ENCODE data around the gene ABAT. TPM values are rescaled to one million over a fixed set of nuclear protein-coding genes. Genes with fewer than 3 reads are reported as not detected.

The ABAT gene
- total and polyA plus RNA-seq, 2 experiments from 2014 or later, result 4.7 to 8.0 TPM

DNA sequence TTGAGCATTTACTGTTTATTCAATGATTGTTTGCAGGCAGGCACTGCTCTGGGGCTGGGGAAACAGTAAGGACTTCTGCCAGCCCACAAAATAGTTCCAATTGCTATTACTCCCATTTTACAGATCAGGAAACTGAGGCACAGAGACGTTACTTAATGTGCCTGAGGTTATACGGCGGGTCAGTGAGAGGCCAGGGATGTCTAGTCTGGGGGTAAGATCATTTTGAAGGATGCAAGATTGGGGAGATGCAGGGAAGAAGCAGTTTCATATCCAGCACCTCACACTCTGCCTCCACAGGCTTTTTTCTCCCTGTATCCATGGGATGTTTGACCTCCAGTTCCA, 46.5 kb downstream of the ABAT start:
- in situ Hi-C loops (cut with MboI), result no loop called here
- TF ChIP-seq EZH2phosphoT487 (IDR thresholded peaks at IDR 0.05; ENCODE audit: insufficient read depth, low read depth) (no peak), EZH2 (IDR thresholded peaks at IDR 0.05; ENCODE audit: insufficient read depth, poor library complexity, severe bottlenecking) (no peak)
- H3K27me3 ChIP-seq (replicated peaks; ENCODE audit: insufficient read depth), result no peaks in the 10 kb centered on the region
- H3F3A ChIP-seq (ENCODE audit: insufficient read depth), result no peaks in the 10 kb centered on the region
- no peak overlapping the region for H3K27ac ChIP-seq
- DNase-seq, result no peak
- no peak overlapping the region for H3K4me3 ChIP-seq
- no peaks in the 10 kb centered on the region for H3K9me2 ChIP-seq (ENCODE audit: insufficient read depth)
- H3K36me3 ChIP-seq (ENCODE audit: low read depth), result no peaks in the 10 kb centered on the region
- H2AFZ ChIP-seq, result no peak overlapping the region
- H4K20me1 ChIP-seq (ENCODE audit: insufficient read depth), result no peaks in the 10 kb centered on the region
- H3K9me3 ChIP-seq (ENCODE audit: low read depth), result no peaks in the 10 kb centered on the region
- no peak overlapping the region for H3K9ac ChIP-seq
- H3K4me1 ChIP-seq (ENCODE audit: insufficient read depth), result no peaks in the 10 kb centered on the region
- no peak overlapping the region for H3K4me2 ChIP-seq (ENCODE audit: unreplicated experiment)
- WGBS, 2 experiments (ENCODE audit: low coverage in 1 of 2, low lambda C conversion rate in 2 of 2, missing lambda C conversion rate in 2 of 2), result 52 to 53% methylated on average over 3 of the region's 3 CpGs
- no peaks in the 10 kb centered on the region for H3K79me2 ChIP-seq (ENCODE audit: insufficient read depth)

GRCh38 chr16:8721336-8722024, 47.1 kb downstream of the ABAT start:
- Histone ChIP-seq H3K36me3 (ENCODE audit: low read depth) (no peaks in the 10 kb centered on the region), H3K9ac (no peak overlapping the region), H3K4me2 (ENCODE audit: unreplicated experiment) (no peak overlapping the region), H4K20me1 (ENCODE audit: insufficient read depth) (no peaks in the 10 kb centered on the region), H3K27me3 (replicated peaks; ENCODE audit: insufficient read depth) (no peaks in the 10 kb centered on the region), H3K9me3 (ENCODE audit: low read depth) (no peaks in the 10 kb centered on the region), H3K79me2 (ENCODE audit: insufficient read depth) (no peaks in the 10 kb centered on the region), H3K9me2 (ENCODE audit: insufficient read depth) (no peaks in the 10 kb centered on the region), H3K4me3 (no peak overlapping the region), H2AFZ (no peak overlapping the region), H3K4me1 (ENCODE audit: insufficient read depth) (no peaks in the 10 kb centered on the region), H3F3A (ENCODE audit: insufficient read depth) (no peaks in the 10 kb centered on the region), H3K27ac (no peak overlapping the region)
- in situ Hi-C loops (cut with MboI), result no loop called here
- TF ChIP-seq EZH2 (IDR thresholded peaks at IDR 0.05; ENCODE audit: insufficient read depth, poor library complexity, severe bottlenecking), result no peak
- TF ChIP-seq EZH2phosphoT487 (IDR thresholded peaks at IDR 0.05; ENCODE audit: insufficient read depth, low read depth), result no peak
- no peak for DNase-seq
- 57 to 62% methylated on average over 14 of the region's 14 CpGs for WGBS, 2 experiments (ENCODE audit: low coverage in 1 of 2, low lambda C conversion rate in 2 of 2, missing lambda C conversion rate in 2 of 2)

DNA sequence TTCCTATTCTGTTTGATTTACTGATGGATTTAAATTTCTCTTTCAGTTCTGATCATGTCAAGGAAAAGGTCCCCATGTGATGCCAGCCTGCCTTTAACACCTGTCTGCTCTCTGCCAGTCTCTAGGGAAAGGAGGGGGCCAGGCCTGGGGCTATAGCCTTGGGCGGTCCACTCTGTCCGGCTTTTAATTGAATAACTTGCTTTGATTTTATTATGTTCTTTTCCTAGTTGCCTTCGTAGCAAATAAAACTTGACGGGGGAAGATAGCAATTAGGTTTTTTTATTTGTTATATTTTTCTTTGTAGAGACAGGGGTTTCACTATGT, 47.6 kb downstream of the ABAT start:
- Histone ChIP-seq H3K4me2 (ENCODE audit: unreplicated experiment) (no peak overlapping the region), H3K36me3 (ENCODE audit: low read depth) (no peaks in the 10 kb centered on the region), H3K9ac (no peak overlapping the region), H3K9me3 (ENCODE audit: low read depth) (no peaks in the 10 kb centered on the region), H4K20me1 (ENCODE audit: insufficient read depth) (no peaks in the 10 kb centered on the region), H2AFZ (no peak overlapping the region), H3K4me3 (no peak overlapping the region), H3K27ac (no peak overlapping the region), H3K4me1 (ENCODE audit: insufficient read depth) (no peaks in the 10 kb centered on the region), H3K79me2 (ENCODE audit: insufficient read depth) (no peaks in the 10 kb centered on the region), H3F3A (ENCODE audit: insufficient read depth) (no peaks in the 10 kb centered on the region), H3K27me3 (replicated peaks; ENCODE audit: insufficient read depth) (no peaks in the 10 kb centered on the region), H3K9me2 (ENCODE audit: insufficient read depth) (no peaks in the 10 kb centered on the region)
- 67 to 71% methylated on average over 4 of the region's 4 CpGs for WGBS, 2 experiments (ENCODE audit: low coverage in 1 of 2, low lambda C conversion rate in 2 of 2, missing lambda C conversion rate in 2 of 2)
- no peak for DNase-seq
- in situ Hi-C loops (cut with MboI), result no loop called here
- no peak for TF ChIP-seq EZH2phosphoT487 (IDR thresholded peaks at IDR 0.05; ENCODE audit: insufficient read depth, low read depth)
- TF ChIP-seq EZH2 (IDR thresholded peaks at IDR 0.05; ENCODE audit: insufficient read depth, poor library complexity, severe bottlenecking), result no peak

GRCh38 chr16:8725513-8726178, 51.2 kb downstream of the ABAT start:
- Histone ChIP-seq H3K4me3 (no peak overlapping the region), H3K9me3 (ENCODE audit: low read depth) (no peaks in the 10 kb centered on the region), H3K9ac (no peak overlapping the region), H3K36me3 (ENCODE audit: low read depth) (no peaks in the 10 kb centered on the region), H3K9me2 (ENCODE audit: insufficient read depth) (no peaks in the 10 kb centered on the region), H2AFZ (no peak overlapping the region), H3F3A (ENCODE audit: insufficient read depth) (no peaks in the 10 kb centered on the region), H4K20me1 (ENCODE audit: insufficient read depth) (no peaks in the 10 kb centered on the region), H3K4me1 (ENCODE audit: insufficient read depth) (no peaks in the 10 kb centered on the region), H3K27ac (no peak overlapping the region), H3K27me3 (replicated peaks; ENCODE audit: insufficient read depth) (no peaks in the 10 kb centered on the region), H3K79me2 (ENCODE audit: insufficient read depth) (no peaks in the 10 kb centered on the region), H3K4me2 (ENCODE audit: unreplicated experiment) (no peak overlapping the region)
- TF ChIP-seq EZH2 (IDR thresholded peaks at IDR 0.05; ENCODE audit: insufficient read depth, poor library complexity, severe bottlenecking) (no peak), EZH2phosphoT487 (IDR thresholded peaks at IDR 0.05; ENCODE audit: insufficient read depth, low read depth) (no peak)
- DNase-seq, result no peak
- WGBS, 2 experiments (ENCODE audit: low coverage in 1 of 2, low lambda C conversion rate in 2 of 2, missing lambda C conversion rate in 2 of 2), result 55 to 62% methylated on average over 6 to 7 of the region's 7 CpGs
- in situ Hi-C loops (cut with MboI), result no loop called here
